ENCODE results near the gene TOR1AIP2.
"Not testable (repeated sequence)": the region's sequence is repeated elsewhere in the genome, so short reads cannot be mapped to it uniquely, and the experiment has no call there.

Gene TOR1AIP2

DNA sequence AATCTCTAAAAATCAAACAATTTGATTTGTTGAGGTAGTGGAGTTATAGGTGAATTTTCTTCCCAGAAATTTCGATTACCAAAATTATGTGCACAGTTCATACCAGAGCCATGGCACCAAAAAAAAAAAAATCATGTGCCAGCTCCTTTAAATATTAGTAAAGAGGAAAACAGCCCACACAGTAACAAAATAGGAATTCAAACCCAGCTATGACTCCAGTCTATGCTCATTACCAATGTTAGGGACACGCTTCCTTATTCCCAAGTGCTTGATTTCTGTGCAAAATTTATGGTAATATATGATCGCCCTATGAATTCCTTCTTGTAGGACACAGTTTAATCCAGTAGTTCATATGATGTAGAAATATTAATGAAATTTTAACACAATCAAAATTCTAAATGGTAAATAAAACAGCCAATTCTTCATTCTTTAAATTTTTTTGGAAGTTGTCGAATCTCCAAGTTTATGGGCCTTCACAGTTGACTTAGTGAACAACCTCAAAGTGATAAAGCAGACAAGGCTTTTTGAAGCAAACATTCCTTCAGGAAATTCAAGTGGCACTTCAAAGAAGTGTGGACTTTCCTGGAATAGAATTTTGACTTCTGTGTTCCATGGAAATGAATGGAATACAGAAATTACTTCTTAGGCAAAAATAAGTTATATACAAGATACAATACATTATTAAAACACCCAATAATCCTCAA lies 1.9 kb downstream of the TOR1AIP2 start:
- DNase-seq (ENCODE audit: low read depth) = no peak

DNA sequence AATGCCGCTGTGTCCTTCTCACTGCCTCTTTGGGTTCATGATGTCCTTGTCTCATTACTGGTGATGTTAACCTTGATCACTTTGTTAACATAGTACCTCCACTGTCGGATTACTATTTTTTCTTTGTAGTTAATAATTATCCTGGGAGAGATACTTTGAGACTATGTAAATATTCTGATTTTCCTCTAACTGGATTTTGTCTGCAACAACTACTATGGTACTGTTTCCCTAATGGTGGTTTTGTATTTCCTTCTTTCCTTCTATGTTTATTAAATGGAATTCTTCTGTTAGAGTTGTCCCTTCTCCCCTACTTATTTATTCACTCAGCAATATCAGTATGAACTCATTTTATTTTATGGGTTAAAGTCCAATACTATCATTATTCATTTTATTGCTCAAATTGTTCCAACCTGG lies 4.2 kb downstream of the TOR1AIP2 start:
- DNase-seq (ENCODE audit: low read depth) = no peak

- no peak for DNase-seq (ENCODE audit: low read depth)
Observed at GRCh38 chr1:179872558-179872957, 5.0 kb downstream of the TOR1AIP2 start.

DNA sequence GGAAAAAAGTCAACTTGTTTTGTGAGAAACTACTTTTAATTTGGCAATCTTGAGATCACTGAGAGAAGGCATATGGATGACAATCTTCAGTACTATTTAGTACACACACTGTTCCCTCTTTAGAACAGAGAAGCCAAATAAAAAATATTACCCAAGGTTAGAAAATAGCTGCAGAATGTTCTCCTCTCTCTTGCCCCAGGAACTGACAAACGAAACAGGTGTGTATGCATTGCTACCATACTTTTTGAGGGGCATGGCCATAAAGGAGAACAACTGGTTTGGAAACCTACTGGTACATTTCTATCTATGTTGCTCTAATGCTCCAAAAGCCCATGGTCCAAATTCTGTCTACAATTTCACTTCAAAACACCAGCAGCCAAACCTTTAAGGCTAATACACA lies 5.7 kb downstream of the TOR1AIP2 start:
- DNase-seq (ENCODE audit: low read depth) = no peak

DNA sequence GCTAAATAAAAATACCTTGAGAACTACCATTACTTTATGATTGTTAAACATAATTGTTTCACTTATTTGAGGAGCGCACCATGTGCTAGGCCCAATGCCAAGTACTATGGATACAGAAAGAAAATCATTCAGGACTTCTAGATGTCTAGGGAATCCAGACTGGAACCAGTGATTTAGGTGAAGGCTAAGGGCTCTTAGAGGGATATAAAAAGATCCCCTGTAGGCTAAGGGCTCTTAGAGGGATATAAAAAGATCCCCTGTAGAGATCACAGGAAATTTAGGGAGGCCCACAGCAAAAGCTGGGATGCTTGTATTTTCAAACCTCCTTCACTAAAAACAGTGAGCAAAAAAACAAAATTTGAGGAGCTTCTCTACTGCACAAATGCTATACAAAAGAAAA lies 6.7 kb downstream of the TOR1AIP2 start:
- no peak for DNase-seq (ENCODE audit: low read depth)

DNA sequence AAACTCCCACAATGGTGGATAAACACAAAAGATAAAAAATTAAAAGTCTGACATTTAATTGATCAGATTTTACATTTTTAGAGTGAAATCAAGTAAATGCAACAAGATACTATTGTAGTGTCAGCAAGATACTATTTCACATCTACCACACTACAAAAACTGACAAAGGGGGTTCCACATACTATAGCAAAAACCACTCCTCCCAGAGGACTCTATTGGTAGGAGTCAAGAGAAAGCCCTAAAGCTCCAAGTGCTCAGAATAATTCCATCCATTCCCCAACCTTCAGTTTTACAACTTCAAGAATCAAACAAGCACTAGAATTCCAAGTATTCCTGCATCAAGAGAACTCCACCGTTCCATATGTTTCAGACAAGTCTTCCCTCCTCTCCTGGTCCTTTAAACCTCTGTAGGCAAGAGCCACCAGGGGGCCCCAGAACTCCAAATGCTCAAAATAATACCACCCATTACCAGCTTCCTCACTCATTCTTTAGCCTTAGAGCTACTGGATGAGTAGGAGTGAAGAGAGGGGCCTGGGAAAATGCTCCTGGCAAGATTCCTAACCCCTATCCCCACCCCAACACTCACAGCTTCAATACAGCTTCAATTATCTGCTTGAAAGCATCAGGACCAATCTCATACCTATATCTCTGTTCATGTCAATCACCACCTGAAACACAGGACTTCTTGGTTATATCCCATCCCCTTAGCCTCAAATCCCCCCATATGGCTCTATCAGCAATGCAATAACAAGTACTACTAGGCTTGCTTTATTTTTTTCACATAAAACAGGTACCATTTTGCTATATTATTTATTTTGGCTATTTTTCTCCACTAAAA lies 9.9 kb downstream of the TOR1AIP2 start:
- DNase-seq (ENCODE audit: low read depth) = peak; percentile 17

DNA sequence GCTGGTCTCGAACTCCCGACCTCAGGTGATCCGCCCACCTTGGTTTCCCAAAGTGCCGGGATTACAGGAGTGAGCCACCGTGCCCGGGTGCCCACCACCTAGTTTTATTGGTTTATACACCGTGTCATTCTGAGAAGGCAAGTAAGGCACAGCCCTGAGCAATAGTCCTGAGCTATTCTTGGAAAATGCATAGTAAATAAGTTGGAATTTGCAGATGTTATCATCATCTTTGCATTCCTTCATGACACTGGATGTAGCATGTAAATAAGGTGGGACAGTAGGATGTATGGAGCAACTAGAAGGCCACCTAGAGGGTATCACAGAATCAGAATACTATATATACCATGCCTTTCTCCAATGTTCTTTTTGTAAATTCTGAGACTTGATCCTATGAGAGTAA lies 11.0 kb downstream of the TOR1AIP2 start:
- DNase-seq (ENCODE audit: low read depth) = no peak

- DNase-seq (ENCODE audit: low read depth) = no peak
Observed at GRCh38 chr1:179865377-179865776, 12.2 kb downstream of the TOR1AIP2 start.

DNA sequence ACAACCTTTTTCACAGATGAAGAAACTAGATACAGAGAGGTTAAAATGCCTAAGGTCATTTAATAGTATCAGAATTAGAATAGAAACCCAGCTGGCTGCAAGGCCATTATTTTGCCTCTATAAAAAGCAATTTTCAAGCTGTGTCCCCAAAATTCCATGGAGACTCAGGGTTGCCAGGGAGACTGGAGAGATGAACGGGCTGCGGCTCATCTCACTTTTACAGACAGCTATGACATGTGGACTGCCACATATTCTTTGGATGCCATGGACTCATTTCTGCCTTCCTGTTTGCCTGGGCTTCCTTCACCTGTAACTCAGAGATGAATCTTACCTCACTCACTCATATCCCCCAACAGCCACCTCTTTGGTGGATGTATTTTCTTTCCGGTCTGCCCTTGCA lies 17.0 kb downstream of the TOR1AIP2 start:
- no peak for DNase-seq (ENCODE audit: low read depth)

- DNase-seq (ENCODE audit: low read depth) = no peak
Observed at GRCh38 chr1:179857009-179857408, 20.6 kb downstream of the TOR1AIP2 start.

DNA sequence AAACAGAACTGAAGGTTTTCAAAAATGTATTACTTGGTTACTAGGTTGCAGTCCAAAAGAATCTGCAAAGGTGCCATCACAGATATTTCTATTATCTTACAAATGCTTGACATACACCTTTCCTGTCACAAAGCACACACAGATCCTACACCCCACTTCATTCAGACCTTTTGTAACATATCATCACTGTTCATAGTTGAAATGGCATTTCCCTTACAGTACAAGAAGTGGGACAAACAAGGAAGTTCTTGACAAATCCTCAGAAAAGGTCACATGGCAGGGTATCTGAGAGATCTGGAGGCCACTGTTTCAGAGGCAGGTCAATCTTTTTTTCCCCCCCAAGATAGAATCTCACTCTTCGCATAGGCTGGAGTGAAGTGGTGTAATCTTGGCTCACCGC lies 21.3 kb downstream of the TOR1AIP2 start:
- DNase-seq (ENCODE audit: low read depth) = no peak

DNA sequence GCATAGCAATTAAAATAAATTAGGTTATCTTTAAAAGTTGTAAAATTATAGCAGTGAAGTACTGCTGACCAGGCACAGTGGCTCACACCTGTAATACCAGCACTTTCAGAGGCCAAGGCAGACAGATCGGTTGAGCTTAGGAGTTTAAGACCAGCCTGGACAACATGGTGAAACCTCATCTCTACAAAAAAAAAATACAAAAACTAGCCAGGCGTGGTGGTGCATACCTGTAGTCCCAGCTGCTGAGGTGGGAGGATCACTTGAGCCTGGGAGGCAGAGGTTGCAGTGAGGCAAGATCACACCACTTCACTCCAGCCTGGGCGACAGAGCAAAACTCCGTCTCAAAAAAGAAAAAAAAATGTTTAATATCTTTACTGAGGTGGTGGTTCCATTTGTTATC lies 21.8 kb downstream of the TOR1AIP2 start:
- not testable (repeated sequence) for DNase-seq (ENCODE audit: low read depth)

DNA sequence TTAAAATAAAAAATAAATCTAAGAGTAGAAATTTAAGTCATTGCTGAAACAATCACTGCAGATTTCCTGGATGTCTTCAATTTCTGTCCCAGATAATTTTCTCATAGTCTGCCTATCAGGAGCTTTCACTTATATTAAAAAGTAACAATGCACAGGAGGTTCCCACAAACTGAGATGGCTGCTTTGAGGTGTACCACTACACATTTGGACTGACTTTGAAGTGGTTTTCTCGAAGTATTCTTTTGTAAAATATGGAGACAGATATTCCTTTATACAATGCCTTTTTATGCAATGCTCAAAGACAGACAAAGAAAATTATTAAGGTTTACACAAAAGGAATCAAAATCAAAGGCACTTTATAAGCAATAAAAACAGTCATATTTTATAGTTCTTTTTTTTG lies 24.5 kb downstream of the TOR1AIP2 start:
- no peak for DNase-seq (ENCODE audit: low read depth)

GRCh38 chr1:179848233-179848632 lies 29.4 kb downstream of the TOR1AIP2 start:
- DNase-seq (ENCODE audit: low read depth) = no peak

GRCh38 chr1:179840107-179840506 lies 37.5 kb downstream of the TOR1AIP2 start:
- no peak for DNase-seq (ENCODE audit: low read depth)

DNA sequence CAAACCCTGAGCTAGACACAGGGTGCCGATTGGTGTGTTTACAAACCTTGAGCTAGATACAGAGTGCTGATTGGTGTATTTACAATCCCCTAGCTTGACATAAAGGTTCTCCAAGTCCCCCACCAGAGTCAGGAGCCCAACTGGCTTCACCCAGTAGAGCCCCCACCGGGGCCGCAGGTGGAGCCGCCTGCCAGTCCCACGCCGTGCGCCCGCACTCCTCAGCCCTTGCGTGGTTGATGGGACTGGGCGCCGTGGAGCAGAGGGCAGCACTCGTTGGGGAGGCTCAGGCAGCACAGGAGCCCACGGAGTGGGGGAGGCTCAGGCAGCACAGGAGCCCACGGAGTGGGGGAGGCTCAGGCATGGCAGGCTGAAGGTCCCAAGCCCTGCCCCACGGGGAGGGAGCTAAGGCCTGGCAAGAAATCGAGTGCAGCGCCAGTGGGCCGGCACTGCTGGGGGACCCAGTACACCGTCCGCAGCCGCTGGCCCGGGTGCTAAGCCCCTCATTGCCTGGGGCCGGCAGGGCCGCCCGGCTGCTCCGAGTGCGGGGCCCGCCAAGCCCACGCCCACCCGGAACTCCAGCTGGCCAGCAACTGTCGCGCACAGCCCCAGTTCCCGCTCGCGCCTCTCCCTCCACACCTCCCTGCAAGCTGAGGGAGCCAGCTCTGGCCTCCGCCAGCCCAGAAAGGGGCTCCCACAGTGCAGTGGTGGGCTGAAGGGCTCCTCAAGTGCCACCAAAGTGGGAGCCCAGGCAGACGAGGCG lies 40.7 kb downstream of the TOR1AIP2 start:
- not testable (repeated sequence) for DNase-seq (ENCODE audit: low read depth)

DNA sequence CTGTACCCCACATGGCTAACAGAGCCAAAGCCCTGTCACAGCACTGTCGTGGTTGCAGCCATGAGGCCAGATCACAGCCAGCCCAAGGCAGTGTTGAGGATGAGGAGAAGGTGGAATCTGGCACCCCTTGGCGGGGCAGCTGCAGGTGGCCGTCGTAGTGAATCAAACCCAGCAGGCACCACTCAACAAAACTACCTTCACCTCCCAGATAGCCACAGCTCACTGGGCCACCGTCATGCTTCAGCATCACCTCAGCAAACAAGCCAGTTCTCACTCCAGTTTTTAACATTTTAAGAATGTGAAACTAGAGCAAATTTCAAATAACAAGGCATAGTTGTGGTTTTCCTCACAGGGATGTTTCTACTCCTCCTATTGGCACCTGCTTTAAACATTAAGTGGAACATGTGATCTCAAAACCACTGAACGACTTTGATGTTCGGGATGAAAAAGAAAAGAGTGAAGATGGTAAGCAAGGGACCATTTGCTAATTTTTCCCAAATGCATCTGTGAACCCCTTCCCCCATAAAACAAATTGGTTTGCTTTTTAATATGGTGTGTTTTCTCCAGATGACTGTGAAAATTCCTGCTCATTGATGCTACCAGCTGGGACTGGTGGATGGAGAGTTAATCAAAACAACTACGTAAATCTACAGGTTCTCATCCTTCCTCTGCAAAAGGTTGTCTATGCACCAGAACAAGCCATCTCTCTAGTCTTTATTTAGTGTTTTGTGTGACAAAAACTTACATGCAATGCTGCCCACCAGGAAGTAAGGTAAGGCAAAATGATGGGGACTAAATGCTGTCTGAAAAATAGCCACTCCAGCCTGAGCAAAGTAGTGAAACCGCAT lies 45.5 kb downstream of the TOR1AIP2 start:
- no peak for DNase-seq (ENCODE audit: low read depth)

DNA sequence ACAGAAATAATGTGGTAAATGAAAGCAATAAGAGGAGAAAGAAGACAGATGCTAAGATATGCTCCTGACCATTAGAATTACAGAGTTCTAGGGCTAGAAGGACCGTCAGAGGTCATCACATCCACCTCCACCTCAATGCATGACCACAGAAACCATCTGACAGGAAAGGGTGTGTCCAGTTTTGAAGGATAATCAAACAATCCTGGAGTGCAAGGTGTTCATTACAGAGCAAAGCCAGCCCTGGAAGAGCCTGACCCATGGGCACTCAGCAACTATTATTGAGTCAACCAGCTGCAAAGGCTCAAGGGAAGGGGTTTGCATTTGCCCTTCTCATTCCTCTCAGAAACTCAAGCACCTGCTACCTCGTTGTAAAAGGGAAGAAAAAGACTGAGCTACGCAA lies 46.4 kb downstream of the TOR1AIP2 start:
- DNase-seq (ENCODE audit: low read depth) = no peak

DNA sequence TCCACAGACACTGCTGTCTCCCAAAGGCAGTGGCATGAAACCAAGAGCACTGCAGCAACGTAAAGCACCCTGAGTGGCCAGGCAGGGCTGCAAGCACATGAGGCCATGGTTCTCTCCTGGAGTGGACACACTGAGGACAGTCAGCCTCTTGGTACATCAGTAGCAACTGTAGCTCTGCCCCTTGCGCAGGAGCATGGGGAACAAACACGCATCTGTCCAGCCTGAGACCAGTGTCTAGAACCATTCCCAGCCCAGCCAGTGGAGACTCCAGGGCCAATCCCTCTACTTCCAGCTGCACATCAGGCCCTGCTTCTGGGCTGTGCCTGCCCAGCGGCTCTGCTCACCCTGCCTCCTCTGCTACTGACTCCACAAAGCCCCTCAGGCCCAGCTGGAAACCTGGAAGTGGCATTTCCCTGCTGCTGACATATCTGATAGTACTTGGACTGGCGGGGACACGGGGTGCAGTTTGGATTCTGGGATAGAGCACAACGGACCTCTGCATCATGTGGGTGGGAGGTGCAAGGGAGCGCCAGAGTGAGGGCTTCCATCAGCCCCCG lies 49.0 kb downstream of the TOR1AIP2 start:
- no peak for DNase-seq (ENCODE audit: low read depth)

GRCh38 chr1:179826626-179827280 lies 50.9 kb downstream of the TOR1AIP2 start:
- DNase-seq (ENCODE audit: low read depth) = no peak

Data from activated T-helper 1 cell treated with Interleukin-2 at 50 U/mL for 16 hours (primary cell).